Liver (tissue), 9 donors: ENCODE results near the gene SH3RF3. TPM values are rescaled to one million over a fixed set of nuclear protein-coding genes. Genes with fewer than 3 reads are reported as not detected.

Experiments
- DNase-seq: peaks from one replicate; pipeline ENCODE4 v3.0.0-alpha.2; 2017; ENCODE audit warnings: low spot score
- H3K27ac ChIP-seq, 2 donors: one replicate each; pipeline ENCODE4 v1.7.0; 2013; ENCODE audit warnings: inconsistent platforms in 2 of 2, low read length in 2 of 2, control low read depth in 1 of 2, low read depth in 1 of 2, mild to moderate bottlenecking in 1 of 2
- H3K27me3 ChIP-seq, 4 donors: one replicate each; pipeline versions ENCODE4 v1.6.1 to v1.7.0; 2013; ENCODE audit warnings: low read length in 3 of 4, inconsistent platforms in 1 of 4, mild to moderate bottlenecking in 1 of 4, moderate library complexity in 1 of 4; ENCODE audit not compliant: control insufficient read depth in 4 of 4, insufficient read depth in 4 of 4
- H3K36me3 ChIP-seq, 4 donors: one replicate each; pipeline versions ENCODE4 v1.6.1 to v1.7.0; 2013; ENCODE audit warnings: low read length in 3 of 4, mild to moderate bottlenecking in 3 of 4, low read depth in 1 of 4, moderate library complexity in 1 of 4; ENCODE audit not compliant: control insufficient read depth in 4 of 4, insufficient read depth in 3 of 4
- H3K4me1 ChIP-seq, 4 donors: one replicate each; pipeline versions ENCODE4 v1.6.1 to v1.7.0; 2013; ENCODE audit warnings: low read length in 3 of 4, mild to moderate bottlenecking in 3 of 4, moderate library complexity in 1 of 4; ENCODE audit not compliant: control insufficient read depth in 4 of 4, insufficient read depth in 4 of 4
- H3K4me3 ChIP-seq, 3 donors: one replicate each; pipeline versions ENCODE4 v1.6.1 to v1.7.0; 2013; ENCODE audit warnings: low read length in 3 of 3, control low read depth in 1 of 3, low read depth in 1 of 3, mild to moderate bottlenecking in 1 of 3
- H3K9ac ChIP-seq, 2 donors: one replicate each; pipeline ENCODE4 v1.7.0; 2013; ENCODE audit warnings: low read length in 2 of 2, mild to moderate bottlenecking in 2 of 2, moderate library complexity in 2 of 2, control low read depth in 1 of 2, low read depth in 1 of 2
- H3K9me3 ChIP-seq, 4 donors: one replicate each; pipeline versions ENCODE4 v1.6.1 to v1.7.0; 2013; ENCODE audit warnings: low read length in 3 of 4; ENCODE audit not compliant: control insufficient read depth in 4 of 4
- ATF3 ChIP-seq: IDR thresholded peaks from 2 replicates; pipeline ENCODE4 v1.6.1; 2016; ENCODE audit warnings: antibody characterized with exemption
- EGR1 ChIP-seq, 2 donors: IDR thresholded peaks; 2 replicates each; pipeline ENCODE4 v1.6.1; 2016 to 2018; ENCODE audit warnings: antibody characterized with exemption in 2 of 2, low read depth in 2 of 2
- FOXA1 ChIP-seq: IDR thresholded peaks from 2 replicates; pipeline ENCODE4 v1.6.1; 2016; ENCODE audit warnings: antibody characterized with exemption
- FOXA2 ChIP-seq: IDR thresholded peaks from 2 replicates; pipeline ENCODE4 v1.6.1; 2016; ENCODE audit warnings: antibody characterized with exemption
- GABPA ChIP-seq, 2 donors: IDR thresholded peaks in 1 of 2; conservative IDR thresholded peaks in 1 of 2; 2 replicates each; pipeline ENCODE4 v1.6.1; 2016; ENCODE audit warnings: antibody characterized with exemption in 2 of 2, mild to moderate bottlenecking in 1 of 2, moderate library complexity in 1 of 2
- HNF4A ChIP-seq, 2 donors: conservative IDR thresholded peaks; 2 replicates each; pipeline ENCODE4 v1.6.1; 2016; ENCODE audit warnings: antibody characterized with exemption in 2 of 2, mild to moderate bottlenecking in 2 of 2
- HNF4G ChIP-seq: IDR thresholded peaks from 2 replicates; pipeline ENCODE4 v1.6.1; 2016; ENCODE audit warnings: antibody characterized with exemption
- MAX ChIP-seq: IDR thresholded peaks from 2 replicates; pipeline ENCODE4 v1.6.1; 2016; ENCODE audit warnings: antibody characterized with exemption
- NR2F2 ChIP-seq: IDR thresholded peaks from 2 replicates; pipeline ENCODE4 v1.6.1; 2016; ENCODE audit warnings: antibody characterized with exemption
- RAD21 ChIP-seq, 2 donors: IDR thresholded peaks; 2 replicates each; pipeline ENCODE4 v1.6.1; 2016; ENCODE audit warnings: antibody characterized with exemption in 2 of 2, mild to moderate bottlenecking in 2 of 2
- REST ChIP-seq: IDR thresholded peaks from 2 replicates; pipeline ENCODE4 v1.6.1; 2016; ENCODE audit warnings: antibody characterized with exemption, mild to moderate bottlenecking
- RXRA ChIP-seq, 2 donors: IDR thresholded peaks; 2 replicates each; pipeline ENCODE4 v1.6.1; 2017 to 2018; ENCODE audit warnings: antibody characterized with exemption in 2 of 2, mild to moderate bottlenecking in 1 of 2
- SP1 ChIP-seq: IDR thresholded peaks from 2 replicates; pipeline ENCODE4 v1.6.1; 2018; ENCODE audit warnings: antibody characterized with exemption, mild to moderate bottlenecking
- TAF1 ChIP-seq: conservative IDR thresholded peaks from 2 replicates; pipeline ENCODE4 v1.6.1; 2016; ENCODE audit warnings: antibody characterized with exemption, mild to moderate bottlenecking
- YY1 ChIP-seq: IDR thresholded peaks from 2 replicates; pipeline ENCODE4 v1.6.1; 2016; ENCODE audit warnings: antibody characterized with exemption, mild to moderate bottlenecking
- ZBTB33 ChIP-seq: IDR thresholded peaks from 2 replicates; pipeline ENCODE4 v1.6.1; 2016; ENCODE audit warnings: antibody characterized with exemption
- WGBS: extraction: QIAGEN DNeasy Blood & Tissue Kit; methylation state at CpG from one replicate; pipeline ENCODE4 v1.1.7; 2013; 5-methylcytosine and 5-hydroxymethylcytosine counted together
- polyA plus RNA-seq, 2 donors: library from polyadenylated mRNA; stranded (reverse) in 1 of 2; unstranded in 1 of 2; fragments of 200-250 nt in 1 of 2; fragments of >200 nt in 1 of 2; fragmentation: Nextera tagmentation in 1 of 2; extraction: Ambion mirVana in 1 of 2; gene quantifications; one replicate each; pipeline versions ENCODE4 v1.2.1 to v1.2.3, GENCODE V29; 2013 to 2015
- total RNA-seq, 2 donors: library from RNA; depleted of rRNA; stranded (reverse); fragments of >200 nt; gene quantifications; one replicate each; pipeline ENCODE4 v1.2.3, GENCODE V29; 2014
- donor health status: healthy.
- donor health status: healthy.
- donor health status: healthy.
- donor health status: healthy.
- donor health status: healthy.

The SH3RF3 gene
- total and polyA plus RNA-seq, 4 donors, result 0.11 to 1.0 (median 0.54) TPM

- no peak for TF ChIP-seq REST
- no peak for TF ChIP-seq SP1
- no peak for TF ChIP-seq FOXA2
- TF ChIP-seq EGR1 (IDR thresholded peaks at IDR 0.05; ENCODE audit: low read depth in 2 of 2), result no peak
- TF ChIP-seq RXRA (IDR thresholded peaks at IDR 0.05), result no peak
- TF ChIP-seq FOXA1, result no peak
- no peak for TF ChIP-seq MAX
Observed at GRCh38 chr2:109144721-109145120, 15.7 kb downstream of the SH3RF3 start (continued).

GRCh38 chr2:109145286-109145685, 16.3 kb downstream of the SH3RF3 start:
- Histone ChIP-seq H3K27ac (no peak overlapping the region), H3K27me3 (no peaks in the 10 kb centered on the region), H3K36me3 (no peaks in the 10 kb centered on the region), H3K9me3 (no peaks in the 10 kb centered on the region), H3K9ac (no peak overlapping the region), H3K4me1 (no peaks in the 10 kb centered on the region), H3K4me3 (no peak overlapping the region)
- DNase-seq, result no peak
- WGBS, result 90% methylated on average over 12 of the region's 12 CpGs
- TF ChIP-seq HNF4A (conservative IDR thresholded peaks at IDR 0.05) (no peak), RXRA (IDR thresholded peaks at IDR 0.05) (no peak), TAF1 (no peak), FOXA1 (no peak), ZBTB33 (no peak), MAX (no peak), RAD21 (IDR thresholded peaks at IDR 0.05) (no peak), ATF3 (no peak), FOXA2 (no peak), REST (no peak), GABPA (IDR thresholded peaks at IDR 0.05 in 1 of 2, conservative IDR thresholded peaks at IDR 0.05 in 1 of 2) (no peak), YY1 (no peak), HNF4G (no peak), SP1 (no peak), NR2F2 (no peak)
